SH-SY5Y (cell line): Measurements from ENCODE around the gene SPI1.

Experiments used
- GATA2 ChIP-seq: IDR thresholded peaks from 2 replicates; pipeline ENCODE4 v1.6.1; 2011; ENCODE audit warnings: mild to moderate bottlenecking, low read depth, low read length
- GATA3 ChIP-seq: IDR thresholded peaks from 2 replicates; pipeline ENCODE4 v1.6.1; 2011; ENCODE audit warnings: low read depth, mild to moderate bottlenecking, low read length, moderate library complexity

- TF ChIP-seq GATA2 (no peak), GATA3 (no peak)
Observed at GRCh38 chr11:47342854-47343253, 35.5 kb downstream of the SPI1 start.
